GM21723 (cell line): ENCODE data around the gene RSRC2.
"Not testable (repeated sequence)": the region's sequence is repeated elsewhere in the genome, so short reads cannot be mapped to it uniquely, and the experiment has no call there.

Experiments
- ATAC-seq: cut with Tn5 transposase; IDR thresholded peaks from one replicate; pipeline ENCODE4 v1.9.1; 2021; ENCODE audit warnings: mild to moderate bottlenecking, moderate library complexity; ENCODE audit not compliant: unreplicated experiment

RSRC2 gene

DNA sequence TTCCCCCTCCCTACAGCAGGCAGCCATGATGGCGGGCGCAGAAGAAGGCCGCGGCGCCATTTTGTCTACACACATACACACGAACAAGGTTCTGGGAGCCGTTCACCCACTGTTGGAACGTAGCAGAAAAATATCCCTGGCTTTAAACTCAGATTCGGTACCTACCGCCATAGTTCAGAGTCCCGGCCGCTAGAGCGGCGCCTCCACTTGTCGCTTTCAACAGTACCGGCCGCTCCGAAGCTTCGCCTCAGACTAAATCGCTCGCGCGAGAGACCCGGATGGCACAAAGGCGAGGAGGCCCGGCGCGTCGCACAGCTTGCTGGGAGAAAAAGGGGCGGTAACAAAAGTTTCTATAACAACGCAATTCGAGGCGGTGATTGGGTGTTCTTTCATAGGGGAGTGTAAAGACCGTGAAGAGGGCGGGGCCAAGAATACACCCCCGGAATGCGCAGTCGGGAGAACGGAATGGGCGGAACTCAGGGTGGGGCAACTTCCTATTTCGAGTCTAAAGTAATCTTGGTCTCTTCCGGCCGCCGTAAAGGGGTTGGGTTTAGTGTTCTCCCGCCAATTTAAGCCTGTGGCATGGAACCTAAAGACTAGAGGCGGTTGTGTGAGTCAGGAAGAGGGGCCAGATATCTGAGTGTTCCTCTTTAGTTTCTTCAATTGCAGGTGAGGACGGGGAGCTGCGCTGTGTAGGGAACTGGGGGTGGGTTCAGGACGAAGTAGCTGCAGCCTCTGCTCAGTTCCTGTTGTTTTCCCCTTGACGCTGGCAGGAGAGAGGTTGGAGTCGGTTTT lies at the start of gene RSRC2, which contains the start of gene KNTC1:
Gene RSRC2 (minus strand): TSS at position 254 of the 795 bp plus-strand sequence. CDS start 83 bp downstream, at position 171.
Gene KNTC1 (plus strand): TSS at position 567 of the 795 bp plus-strand sequence. CDS start 2,815 bp downstream, outside the sequence.
- ATAC-seq: peak; percentile 86

GRCh38 chr12:122571821-122572220 lies 45.1 kb upstream of the RSRC2 start:
- no peak for ATAC-seq

DNA sequence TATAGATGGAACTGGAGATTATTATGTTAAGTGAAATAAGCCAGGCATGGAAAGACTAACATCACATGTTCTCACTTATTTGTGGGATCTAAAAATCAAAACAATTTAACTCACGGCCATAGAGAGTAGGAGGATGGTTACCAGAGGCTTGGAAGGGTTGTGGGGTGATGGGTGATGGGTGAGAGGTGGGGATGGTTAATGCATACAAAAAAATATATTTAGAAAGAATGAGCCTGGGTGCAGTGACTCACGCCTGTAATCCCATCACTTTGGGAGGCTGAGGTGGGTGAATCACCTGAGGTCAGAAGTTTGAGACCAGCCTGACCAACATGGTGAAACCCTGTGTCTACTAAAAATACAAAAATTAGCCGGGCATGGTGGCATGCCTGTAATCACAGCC lies 43.3 kb upstream of the RSRC2 start:
- ATAC-seq: not testable (repeated sequence)

DNA sequence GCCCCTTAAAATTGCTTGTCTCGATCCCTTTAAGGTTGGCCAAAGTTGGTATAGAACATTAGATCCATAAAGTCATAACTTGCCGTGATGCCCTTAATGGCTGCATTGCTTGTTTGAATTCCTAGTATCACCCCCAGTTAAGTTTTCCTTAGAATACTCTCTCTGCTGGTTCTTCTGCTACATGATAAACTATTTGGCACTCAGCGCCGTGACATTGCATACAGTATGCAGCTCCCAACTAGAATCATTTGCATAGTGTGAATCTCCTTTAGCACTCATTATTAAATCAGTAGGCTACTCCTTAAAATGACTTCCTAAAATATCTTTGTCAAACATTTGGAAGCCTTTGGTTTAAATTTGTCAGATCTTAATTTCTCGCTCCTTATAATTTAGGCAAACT lies 42.6 kb upstream of the RSRC2 start:
- no peak for ATAC-seq

DNA sequence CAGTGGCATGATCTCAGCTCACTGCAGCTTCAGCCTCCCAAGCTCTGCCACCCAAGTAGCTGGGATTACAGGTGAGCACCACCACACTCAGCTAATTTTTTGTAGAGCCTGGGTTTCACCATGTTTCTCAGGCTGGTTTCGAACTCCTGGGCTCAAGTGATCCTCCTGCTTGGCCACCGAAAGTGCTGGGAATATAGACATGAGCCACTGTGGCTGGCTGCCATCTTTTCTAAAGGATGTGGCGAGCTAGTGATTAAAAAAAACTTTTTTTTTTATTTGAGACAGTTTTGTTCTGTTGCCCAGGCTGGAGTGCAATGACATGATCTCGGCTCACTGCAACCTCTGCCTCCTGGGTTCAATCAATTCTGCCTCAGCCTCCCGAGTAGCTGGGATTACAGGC lies 40.1 kb upstream of the RSRC2 start:
- ATAC-seq: not testable (repeated sequence)

GRCh38 chr12:122563361-122563760 lies 36.6 kb upstream of the RSRC2 start:
- ATAC-seq: no peak

DNA sequence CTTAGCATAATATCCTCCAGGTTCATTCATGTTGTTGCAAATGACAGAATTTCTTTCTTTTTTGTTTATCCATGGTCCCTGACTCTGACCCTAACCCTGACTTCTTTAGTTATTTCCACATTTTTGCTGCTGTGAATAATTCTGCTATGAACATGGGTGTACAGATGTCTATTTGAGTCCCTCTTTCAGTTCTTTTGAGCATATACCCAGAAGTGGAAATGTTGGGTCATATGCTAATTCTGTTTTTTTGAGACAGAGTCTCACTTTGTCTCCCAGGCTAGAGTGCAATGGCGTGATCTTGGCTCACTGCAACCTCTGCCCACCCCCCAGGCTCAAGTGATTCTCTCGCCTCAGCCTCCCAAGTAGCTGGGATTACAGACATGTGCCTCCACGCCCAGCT lies 33.4 kb upstream of the RSRC2 start:
- ATAC-seq: no peak

- ATAC-seq: no peak
These were observed 32.3 kb upstream of the RSRC2 start for GRCh38 chr12:122558745-122559641.

GRCh38 chr12:122547330-122547729 lies 20.6 kb upstream of the RSRC2 start:
- no peak for ATAC-seq

GRCh38 chr12:122545855-122546254 lies 19.1 kb upstream of the RSRC2 start:
- no peak for ATAC-seq

- ATAC-seq: peak; percentile 49
These were observed 17.8 kb upstream of the RSRC2 start for GRCh38 chr12:122544537-122544936.

- no peak for ATAC-seq
These were observed 11.8 kb upstream of the RSRC2 start for GRCh38 chr12:122538496-122538895.

GRCh38 chr12:122537021-122537420 lies 10.3 kb upstream of the RSRC2 start:
- ATAC-seq: no peak

GRCh38 chr12:122533856-122534255 lies 7.1 kb upstream of the RSRC2 start:
- ATAC-seq: no peak

DNA sequence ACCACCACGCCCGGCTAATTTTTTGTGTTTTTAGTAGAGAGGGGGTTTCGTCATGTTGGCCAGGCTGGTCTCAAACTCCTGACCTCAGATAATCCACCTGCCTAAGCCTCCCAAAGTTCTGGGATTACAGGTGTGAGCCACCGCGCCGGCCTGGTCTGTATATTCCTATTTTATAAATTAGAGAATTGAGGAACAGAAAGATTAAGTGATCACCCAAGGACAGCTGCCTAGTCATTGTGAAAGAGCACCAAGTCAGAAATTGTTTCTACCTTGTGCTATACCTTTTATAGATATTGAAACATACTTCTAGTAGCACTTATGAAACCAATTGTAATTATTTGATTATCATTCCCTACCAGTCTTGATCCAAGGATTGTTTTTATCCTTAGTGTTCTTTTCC lies 2.3 kb upstream of the RSRC2 start:
- no peak for ATAC-seq

DNA sequence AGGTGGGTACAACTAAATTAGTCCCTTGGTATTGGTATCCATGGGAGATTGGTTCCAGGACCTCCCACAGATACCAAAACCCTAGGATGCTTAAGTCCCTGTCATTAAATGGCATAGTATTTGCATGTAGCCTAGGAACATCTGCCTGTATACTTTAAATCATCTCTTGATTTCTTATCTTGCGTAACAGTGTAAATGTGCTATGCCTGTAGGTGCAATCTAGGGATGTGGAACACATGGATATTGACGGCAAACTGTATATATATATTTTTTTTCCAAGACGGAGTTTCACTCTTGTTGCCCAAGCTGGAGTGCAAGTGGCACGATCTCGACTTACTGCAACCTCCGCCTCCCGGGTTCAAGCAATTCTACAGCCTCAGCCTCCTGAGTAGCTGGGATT lies 1.8 kb upstream of the RSRC2 start:
- ATAC-seq: no peak

- no peak for ATAC-seq
These were observed 775 bp upstream of the RSRC2 start for GRCh38 chr12:122527478-122527944.

- ATAC-seq: no peak
These were observed 2.7 kb downstream of the RSRC2 start for GRCh38 chr12:122523846-122524718.

DNA sequence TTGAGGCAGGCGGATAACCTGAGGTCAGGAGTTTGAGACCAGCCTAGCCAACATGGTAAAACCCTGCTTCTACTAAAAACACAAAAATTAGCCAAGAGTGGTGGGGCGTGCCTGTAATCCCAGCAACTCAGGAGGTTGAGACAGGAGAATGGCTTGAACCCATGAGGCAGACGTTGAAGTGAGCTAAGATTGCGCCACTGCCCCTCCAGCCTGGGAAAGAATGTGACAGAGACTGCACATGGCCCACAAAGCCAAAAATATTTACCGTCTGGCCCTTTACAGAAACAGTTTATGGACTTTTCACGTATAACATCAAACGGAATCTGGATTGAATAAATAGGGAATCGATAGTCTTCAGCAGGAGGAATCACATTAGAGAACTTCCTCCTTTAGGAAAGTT lies 3.5 kb downstream of the RSRC2 start:
- ATAC-seq: no peak

DNA sequence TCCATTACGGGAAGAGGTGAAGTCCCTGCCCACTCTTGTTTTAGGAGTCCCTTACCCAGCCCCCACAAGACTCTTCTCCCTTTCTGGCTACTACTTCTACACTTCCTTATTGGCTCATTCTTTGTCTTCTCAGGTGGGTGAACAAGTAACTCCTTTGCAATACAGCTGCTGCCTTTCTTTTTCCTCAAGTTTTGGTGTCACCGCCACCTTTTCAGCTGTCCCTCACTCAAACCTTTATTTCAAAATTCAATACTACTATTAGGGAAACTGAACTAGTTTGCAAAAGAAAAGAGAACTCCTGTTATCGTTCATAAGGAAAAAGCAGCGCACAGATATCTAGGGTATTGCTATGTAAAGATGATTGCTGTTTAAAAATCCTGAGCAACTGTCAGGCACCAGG lies 6.1 kb downstream of the RSRC2 start:
- no peak for ATAC-seq

DNA sequence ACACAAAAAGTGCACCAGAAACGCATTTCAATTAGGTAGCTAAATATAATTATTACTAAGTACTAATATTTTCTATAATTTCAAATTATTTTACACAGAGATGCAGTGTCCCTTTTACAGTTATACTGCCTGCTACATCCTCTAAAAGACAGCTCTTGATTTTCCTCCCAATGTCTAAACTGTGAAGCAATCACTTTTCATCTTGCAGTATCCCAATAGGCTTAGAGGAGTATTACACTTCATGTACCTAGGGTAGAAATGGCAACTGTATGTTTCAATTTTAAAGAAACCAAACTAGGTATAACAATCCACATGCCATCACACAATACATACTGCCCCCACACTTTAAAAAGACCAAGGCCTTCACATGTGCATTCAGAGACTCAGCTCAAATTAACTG lies 7.3 kb downstream of the RSRC2 start:
- ATAC-seq: no peak
